WTC11 (cell line): Measurements from ENCODE around the gene CDK5RAP2. TPM values are rescaled to one million over a fixed set of nuclear protein-coding genes. Genes with fewer than 3 reads are reported as not detected.

Experiments
- ATAC-seq: fragments of 200-7000 bp; cut with Tn5 transposase; 2 replicates; pipeline ENCODE4 v1.10.0; 2021; ENCODE audit warnings: mild to moderate bottlenecking, moderate library complexity
- CTCF ChIA-PET: fragments of 300-600 bp; sonication (Branson Sonifier 250); formaldehyde crosslinking; loops from one replicate; lab custom pipeline; 2021; ENCODE audit warnings: antibody characterized with exemption; lab: Charles Lee
- POLR2A ChIA-PET: fragments of 350-600 bp; sonication (Branson Sonifier 250); formaldehyde crosslinking; loops from one replicate; lab custom pipeline; 2021; ENCODE audit warnings: antibody characterized with exemption; lab: Charles Lee
- DNase-seq: peaks from one replicate; pipeline ENCODE4 v3.0.0; 2021; ENCODE audit warnings: low spot score
- H3K27ac Mint-ChIP-seq: 2 replicates; pipeline ENCODE4 v1.8.0; 2021; ENCODE audit warnings: mixed read lengths
- H3K27me3 Mint-ChIP-seq: 2 replicates; pipeline ENCODE4 v1.8.0; 2021; ENCODE audit warnings: low read depth, mild to moderate bottlenecking, moderate library complexity, mixed read lengths
- H3K36me3 Mint-ChIP-seq: 2 replicates; pipeline ENCODE4 v1.8.0; 2021; ENCODE audit warnings: mixed read lengths
- H3K4me1 Mint-ChIP-seq: 2 replicates; pipeline ENCODE4 v1.8.0; 2022; ENCODE audit warnings: mixed read lengths
- H3K4me3 Mint-ChIP-seq: 2 replicates; pipeline ENCODE4 v1.8.0; 2021; ENCODE audit warnings: mild to moderate bottlenecking, moderate library complexity, mixed read lengths
- H3K9me3 Mint-ChIP-seq: 2 replicates; pipeline ENCODE4 v1.8.0; 2021; ENCODE audit warnings: mixed read lengths
- ARID4B ChIP-seq: sonication (generic); formaldehyde crosslinking; IDR thresholded peaks from 2 replicates; pipeline ENCODE4 v1.8.0; 2023; ENCODE audit warnings: missing genetic modification reagents, mild to moderate bottlenecking, borderline replicate concordance
- ATF3 ChIP-seq: sonication (generic); formaldehyde crosslinking; conservative IDR thresholded peaks from 2 replicates; pipeline ENCODE4 v1.8.1; 2022; ENCODE audit warnings: mild to moderate bottlenecking, missing genetic modification reagents
- E2F1 ChIP-seq: sonication (generic); formaldehyde crosslinking; IDR thresholded peaks from 2 replicates; pipeline ENCODE4 v1.8.0; 2022; ENCODE audit warnings: mild to moderate bottlenecking, missing genetic modification reagents
- E2F5 ChIP-seq: sonication (generic); formaldehyde crosslinking; IDR thresholded peaks from 2 replicates; pipeline ENCODE4 v1.8.1; 2022; ENCODE audit warnings: mild to moderate bottlenecking, moderate library complexity, missing genetic modification reagents
- FOXP4 ChIP-seq: sonication (generic); formaldehyde crosslinking; IDR thresholded peaks from 2 replicates; pipeline ENCODE4 v1.8.0; 2022; ENCODE audit warnings: mild to moderate bottlenecking, missing genetic modification reagents
- GTF2I ChIP-seq: fragments of 250-450 bp; sonication (Bioruptor Pico); conservative IDR thresholded peaks from 2 replicates; pipeline ENCODE4 v1.4.0; 2021; ENCODE audit warnings: mild to moderate bottlenecking
- IRF1 ChIP-seq: sonication (generic); formaldehyde crosslinking; IDR thresholded peaks from 2 replicates; pipeline ENCODE4 v1.8.0; 2023; ENCODE audit warnings: missing genetic modification reagents
- JUN ChIP-seq: sonication (generic); formaldehyde crosslinking; IDR thresholded peaks from 2 replicates; pipeline ENCODE4 v1.8.0; 2023; ENCODE audit warnings: mild to moderate bottlenecking, missing genetic modification reagents
- MLX ChIP-seq: sonication (generic); formaldehyde crosslinking; IDR thresholded peaks from 2 replicates; pipeline ENCODE4 v1.8.1; 2023; ENCODE audit warnings: mild to moderate bottlenecking, missing genetic modification reagents, moderate library complexity
- NFATC4 ChIP-seq: fragments of 250-450 bp; sonication (Bioruptor Pico); IDR thresholded peaks from 2 replicates; pipeline ENCODE4 v1.9.0; 2021; ENCODE audit warnings: mild to moderate bottlenecking
- PREB ChIP-seq: sonication (generic); formaldehyde crosslinking; IDR thresholded peaks from 2 replicates; pipeline ENCODE4 v1.8.1; 2022; ENCODE audit warnings: mild to moderate bottlenecking, missing genetic modification reagents, moderate library complexity, borderline replicate concordance
- RELA ChIP-seq: sonication (generic); formaldehyde crosslinking; IDR thresholded peaks from 2 replicates; pipeline ENCODE4 v1.8.1; 2022; ENCODE audit warnings: missing genetic modification reagents, mild to moderate bottlenecking, borderline replicate concordance
- SMAD3 ChIP-seq: sonication (generic); formaldehyde crosslinking; IDR thresholded peaks from 2 replicates; pipeline ENCODE4 v1.8.0; 2022; ENCODE audit warnings: missing genetic modification reagents, mild to moderate bottlenecking, borderline replicate concordance
- STAT6 ChIP-seq: sonication (generic); formaldehyde crosslinking; conservative IDR thresholded peaks from 2 replicates; pipeline ENCODE4 v1.8.1; 2023; ENCODE audit warnings: mild to moderate bottlenecking, low read depth, missing genetic modification reagents, moderate library complexity
- TP53 ChIP-seq: sonication (generic); formaldehyde crosslinking; IDR thresholded peaks from 2 replicates; pipeline ENCODE4 v1.8.1; 2023; ENCODE audit warnings: mild to moderate bottlenecking, missing genetic modification reagents
- USF2 ChIP-seq: sonication (generic); formaldehyde crosslinking; IDR thresholded peaks from 2 replicates; pipeline ENCODE4 v1.8.1; 2023; ENCODE audit warnings: mild to moderate bottlenecking, missing genetic modification reagents, moderate library complexity
- ZNF317 ChIP-seq: sonication (generic); formaldehyde crosslinking; IDR thresholded peaks from 2 replicates; pipeline ENCODE4 v1.8.1; 2023; ENCODE audit warnings: low read depth, mild to moderate bottlenecking, moderate library complexity, missing genetic modification reagents, borderline replicate concordance
- ZNF396 ChIP-seq: fragments of 250-450 bp; sonication (Bioruptor Pico); IDR thresholded peaks from 2 replicates; pipeline ENCODE4 v1.8.0; 2021; ENCODE audit warnings: mild to moderate bottlenecking, moderate library complexity, borderline replicate concordance
- total RNA-seq: library from RNA; stranded (reverse); gene quantifications from 3 replicates; pipeline ENCODE4 v1.2.3, GENCODE V29; 2021

Gene CDK5RAP2
- total RNA-seq, 1 experiment from 2014 or later, result 48.3 TPM

GRCh38 chr9:120423812-120424211 lies 156.2 kb downstream of the CDK5RAP2 start:
- ATAC-seq, result no peak
- ChIA-PET POLR2A (interaction anchor here (0.6 kb wide), 2 partner anchors 108 to 136 kb away, joined by 4 to 6 read pairs; no protein-coding TSS in a partner anchor), CTCF (interaction anchor here (0.6 to 2.3 kb wide), 2 partner anchors 14 to 54 kb away, joined by 3 to 8 read pairs; no protein-coding TSS in a partner anchor)
- H3K27ac Mint-ChIP-seq, result no peak overlapping the region
- no peaks in the 10 kb centered on the region for H3K27me3 Mint-ChIP-seq
- TF ChIP-seq SMAD3 (CRISPR knock-in tag) (no peak), MLX (CRISPR knock-in tag) (no peak), RELA (CRISPR knock-in tag) (no peak), IRF1 (CRISPR knock-in tag) (no peak), USF2 (CRISPR knock-in tag) (no peak), PREB (CRISPR knock-in tag) (no peak), TP53 (CRISPR knock-in tag) (no peak), STAT6 (CRISPR knock-in tag) (no peak)
- H3K36me3 Mint-ChIP-seq, result peaks cover 5% of the 10 kb centered on the region; the same call in 1 of the 2 replicates
- no peak overlapping the region for H3K4me3 Mint-ChIP-seq
- no peaks in the 10 kb centered on the region for H3K9me3 Mint-ChIP-seq
- peaks cover 31% of the 10 kb centered on the region for H3K4me1 Mint-ChIP-seq
- no peak for DNase-seq

- ATAC-seq, result no peak
- TF ChIP-seq NFATC4 (CRISPR knock-in tag) (no peak), ZNF396 (CRISPR knock-in tag) (no peak), ATF3 (CRISPR knock-in tag) (no peak), ZNF317 (no peak), E2F5 (CRISPR knock-in tag) (no peak), TP53 (CRISPR knock-in tag) (no peak), E2F1 (no peak), ARID4B (CRISPR knock-in tag) (no peak), JUN (CRISPR knock-in tag) (no peak), GTF2I (CRISPR knock-in tag) (no peak), FOXP4 (CRISPR knock-in tag) (no peak)
Observed at GRCh38 chr9:120421977-120422376, 158.0 kb downstream of the CDK5RAP2 start.

More at GRCh38 chr9:120421977-120422376, 158.0 kb downstream of the CDK5RAP2 start:
- H3K9me3 Mint-ChIP-seq, result no peaks in the 10 kb centered on the region
- POLR2A ChIA-PET, result no interaction called here
- CTCF ChIA-PET, result interaction anchor here (0.9 to 3.2 kb wide), 2 partner anchors 17 to 56 kb away, joined by 3 to 11 read pairs; no protein-coding TSS in a partner anchor
- H3K4me3 Mint-ChIP-seq, result no peak overlapping the region
- no peaks in the 10 kb centered on the region for H3K27me3 Mint-ChIP-seq
- H3K36me3 Mint-ChIP-seq, result peaks cover 13% of the 10 kb centered on the region
- no peak overlapping the region for H3K27ac Mint-ChIP-seq
- DNase-seq, result no peak
- peaks cover 25% of the 10 kb centered on the region for H3K4me1 Mint-ChIP-seq
